C4-2B (cell line): Measurements from ENCODE around the gene CILP.

ENCODE experiments used
- ZFX ChIP-seq: fragments of 450-650 bp; IDR thresholded peaks from 2 replicates; pipeline ENCODE4 v1.6.1; 2017
- TF ChIP-seq, protein P1 (sequence below): fragments of 450-650 bp; conservative IDR thresholded peaks from 2 replicates; pipeline ENCODE4 v1.5.1; 2017; ENCODE audit warnings: mild to moderate bottlenecking

DNA sequence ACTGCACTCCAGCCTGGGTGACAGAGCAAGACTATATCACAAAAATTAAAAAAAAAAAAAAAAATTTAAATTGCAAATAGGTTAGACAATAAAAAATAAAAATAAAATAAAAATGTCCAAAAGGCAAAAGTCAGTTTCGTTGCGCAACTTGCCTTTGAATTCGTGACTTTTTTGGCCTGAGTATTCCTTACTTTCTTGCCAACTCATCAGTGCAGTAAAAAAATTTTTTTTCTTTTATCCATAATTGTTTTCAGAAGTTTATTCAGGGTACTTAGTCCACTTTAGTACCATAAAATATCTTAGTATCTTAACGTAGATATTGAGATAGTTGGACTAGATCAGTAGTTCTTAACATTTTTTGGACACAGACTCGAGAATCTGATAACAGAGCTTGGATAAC is 22.4 kb upstream of the CILP start:
- TF ChIP-seq, protein P1, sequence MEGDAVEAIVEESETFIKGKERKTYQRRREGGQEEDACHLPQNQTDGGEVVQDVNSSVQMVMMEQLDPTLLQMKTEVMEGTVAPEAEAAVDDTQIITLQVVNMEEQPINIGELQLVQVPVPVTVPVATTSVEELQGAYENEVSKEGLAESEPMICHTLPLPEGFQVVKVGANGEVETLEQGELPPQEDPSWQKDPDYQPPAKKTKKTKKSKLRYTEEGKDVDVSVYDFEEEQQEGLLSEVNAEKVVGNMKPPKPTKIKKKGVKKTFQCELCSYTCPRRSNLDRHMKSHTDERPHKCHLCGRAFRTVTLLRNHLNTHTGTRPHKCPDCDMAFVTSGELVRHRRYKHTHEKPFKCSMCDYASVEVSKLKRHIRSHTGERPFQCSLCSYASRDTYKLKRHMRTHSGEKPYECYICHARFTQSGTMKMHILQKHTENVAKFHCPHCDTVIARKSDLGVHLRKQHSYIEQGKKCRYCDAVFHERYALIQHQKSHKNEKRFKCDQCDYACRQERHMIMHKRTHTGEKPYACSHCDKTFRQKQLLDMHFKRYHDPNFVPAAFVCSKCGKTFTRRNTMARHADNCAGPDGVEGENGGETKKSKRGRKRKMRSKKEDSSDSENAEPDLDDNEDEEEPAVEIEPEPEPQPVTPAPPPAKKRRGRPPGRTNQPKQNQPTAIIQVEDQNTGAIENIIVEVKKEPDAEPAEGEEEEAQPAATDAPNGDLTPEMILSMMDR, result no peak
- no peak for TF ChIP-seq ZFX
